Body of pancreas (tissue), 4 donors: Measurements from ENCODE around the gene ASXL1. TPM values are rescaled to one million over a fixed set of nuclear protein-coding genes. Genes with fewer than 3 reads are reported as not detected.

ENCODE experiments used
- ATAC-seq: fragments of 150-250 bp; one replicate; pipeline ENCODE4 v1.9.1; 2016
- DNase-seq, 4 donors: peaks; one replicate each; pipeline ENCODE4 v3.0.0-alpha.2; 2019
- H3K27ac ChIP-seq, 4 donors: fragments of 200-600 bp; sonication (generic); 1 replicate in 3 of 4; 2 replicates in 1 of 4; pipeline versions ENCODE4 v1.5.1 to v1.6.1; 2016 to 2019; ENCODE audit warnings: mild to moderate bottlenecking in 1 of 4, mixed read lengths in 1 of 4, moderate library complexity in 1 of 4
- H3K27me3 ChIP-seq, 2 donors: fragments of 200-600 bp; sonication (generic); one replicate each; pipeline ENCODE4 v1.6.0; 2016; ENCODE audit warnings: mild to moderate bottlenecking in 1 of 2
- H3K36me3 ChIP-seq, 2 donors: fragments of 200-600 bp; sonication (generic); replicated peaks in 1 of 2; 2 replicates each; pipeline ENCODE4 v1.5.1; 2016; ENCODE audit warnings: low read depth in 2 of 2; ENCODE audit not compliant: insufficient read depth in 1 of 2
- H3K4me1 ChIP-seq: fragments of 200-600 bp; sonication (generic); one replicate; pipeline ENCODE4 v1.6.0; 2016
- H3K4me3 ChIP-seq, 2 donors: fragments of 200-600 bp; sonication (generic); 1 replicate in 1 of 2; 2 replicates in 1 of 2; pipeline ENCODE4 v1.5.1; 2016 to 2019
- H3K9me3 ChIP-seq, 3 donors: fragments of 200-600 bp; sonication (generic); 1 replicate in 2 of 3; 2 replicates in 1 of 3; pipeline ENCODE4 v1.5.1; 2016
- POLR2A ChIP-seq, 3 donors: fragments of 450-650 bp; IDR thresholded peaks; one replicate each; pipeline ENCODE4 v1.6.1; 2016; ENCODE audit warnings: antibody characterized with exemption in 3 of 3, mild to moderate bottlenecking in 2 of 3
- WGBS, 2 donors: methylation state at CpG; one replicate each; pipeline ENCODE4 v1.1.5; 2017; 5-methylcytosine and 5-hydroxymethylcytosine counted together
- intact Hi-C: fragments of 100-400 bp; cut with DNase I; formaldehyde crosslinking; loops from one replicate; pipeline ENCODE4 v1.15.1; 2023
- total RNA-seq, 2 donors: library from RNA; depleted of rRNA; stranded (reverse); fragments of >200 nt; gene quantifications; one replicate each; pipeline ENCODE4 v1.1.0, GENCODE V29; 2016
- TF ChIP-seq, protein P1 (sequence below), 7 experiments: fragments of 450-650 bp in 4 of 7; fragments of 200-600 bp in 3 of 7; sonication (generic) in 3 of 7; IDR thresholded peaks; one replicate each; pipeline ENCODE4 v1.5.1; 2016 to 2019; ENCODE audit warnings: antibody characterized with exemption in 7 of 7

The ASXL1 gene
- total RNA-seq, 2 donors from 2014 or later = 57.9 to 102 TPM

DNA sequence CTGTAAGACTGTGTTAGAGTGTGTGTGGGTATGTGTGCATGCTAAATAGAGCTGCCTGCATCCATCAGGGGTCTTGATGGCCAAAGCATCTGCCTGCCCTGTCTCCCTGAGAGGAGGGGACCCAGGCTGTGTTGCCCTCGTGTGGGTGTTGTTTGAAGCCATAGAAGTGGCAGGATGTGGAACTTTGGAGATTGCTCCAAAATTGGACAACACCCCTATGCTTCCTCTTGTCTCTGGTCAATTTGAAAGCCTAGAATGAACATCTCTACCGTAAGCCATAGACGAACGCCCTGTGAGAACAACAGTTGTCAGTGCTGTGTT, 82.6 kb downstream of the ASXL1 start:
- intact Hi-C loops = no loop called here
- WGBS, 2 donors = 93 to 94% methylated on average over 4 of the region's 4 CpGs

DNA sequence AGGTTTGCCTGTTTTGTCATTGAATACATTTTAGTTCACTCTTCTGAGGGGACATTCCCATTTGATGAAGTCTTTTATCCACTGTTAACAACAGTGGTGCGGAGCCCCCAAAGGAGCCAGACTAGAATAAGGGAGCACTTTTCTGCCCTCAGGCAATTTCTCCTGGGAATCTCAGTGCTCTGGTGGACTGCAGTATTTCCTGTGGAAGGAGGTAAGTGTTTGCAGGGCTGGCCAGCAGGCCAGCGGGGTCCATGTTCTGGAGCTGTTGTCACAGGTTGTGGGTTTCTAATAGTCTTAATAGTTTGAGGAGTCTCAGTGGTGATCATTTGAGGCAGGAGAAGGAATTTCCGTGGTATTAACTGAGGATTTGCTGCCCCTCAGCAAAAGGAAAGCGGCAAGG, 83.5 kb downstream of the ASXL1 start:
- peaks cover 4 to 6% of the 10 kb centered on the region in 2 donors for H3K36me3 ChIP-seq
- intact Hi-C loops = no loop called here
- no peaks in the 10 kb centered on the region for H3K27me3 ChIP-seq
- H3K4me1 ChIP-seq = peaks cover 18% of the 10 kb centered on the region
- no peak for ATAC-seq
- no peak overlapping the region for H3K4me3 ChIP-seq
- no peak overlapping the region for H3K27ac ChIP-seq
- no peak for TF ChIP-seq POLR2A (IDR thresholded peaks at IDR 0.05)
- TF ChIP-seq, protein P1, sequence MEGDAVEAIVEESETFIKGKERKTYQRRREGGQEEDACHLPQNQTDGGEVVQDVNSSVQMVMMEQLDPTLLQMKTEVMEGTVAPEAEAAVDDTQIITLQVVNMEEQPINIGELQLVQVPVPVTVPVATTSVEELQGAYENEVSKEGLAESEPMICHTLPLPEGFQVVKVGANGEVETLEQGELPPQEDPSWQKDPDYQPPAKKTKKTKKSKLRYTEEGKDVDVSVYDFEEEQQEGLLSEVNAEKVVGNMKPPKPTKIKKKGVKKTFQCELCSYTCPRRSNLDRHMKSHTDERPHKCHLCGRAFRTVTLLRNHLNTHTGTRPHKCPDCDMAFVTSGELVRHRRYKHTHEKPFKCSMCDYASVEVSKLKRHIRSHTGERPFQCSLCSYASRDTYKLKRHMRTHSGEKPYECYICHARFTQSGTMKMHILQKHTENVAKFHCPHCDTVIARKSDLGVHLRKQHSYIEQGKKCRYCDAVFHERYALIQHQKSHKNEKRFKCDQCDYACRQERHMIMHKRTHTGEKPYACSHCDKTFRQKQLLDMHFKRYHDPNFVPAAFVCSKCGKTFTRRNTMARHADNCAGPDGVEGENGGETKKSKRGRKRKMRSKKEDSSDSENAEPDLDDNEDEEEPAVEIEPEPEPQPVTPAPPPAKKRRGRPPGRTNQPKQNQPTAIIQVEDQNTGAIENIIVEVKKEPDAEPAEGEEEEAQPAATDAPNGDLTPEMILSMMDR (IDR thresholded peaks at IDR 0.05) = no peak
- no peaks in the 10 kb centered on the region for H3K9me3 ChIP-seq
- no peak for DNase-seq
- WGBS, 2 donors = 85 to 97% methylated on average over 4 of the region's 4 CpGs

More for the DNA sequence above, 82.6 kb downstream of the ASXL1 start:
- no peak overlapping the region for H3K4me3 ChIP-seq
- no peak for TF ChIP-seq POLR2A (IDR thresholded peaks at IDR 0.05)
- TF ChIP-seq, protein P1 (IDR thresholded peaks at IDR 0.05) = no peak
- no peak for DNase-seq
- H3K4me1 ChIP-seq = peaks cover 10% of the 10 kb centered on the region
- no peak for ATAC-seq
- peaks cover 4 to 11% of the 10 kb centered on the region in 2 donors for H3K36me3 ChIP-seq
- no peaks in the 10 kb centered on the region for H3K9me3 ChIP-seq
- no peaks in the 10 kb centered on the region for H3K27me3 ChIP-seq
- H3K27ac ChIP-seq = no peak overlapping the region

DNA sequence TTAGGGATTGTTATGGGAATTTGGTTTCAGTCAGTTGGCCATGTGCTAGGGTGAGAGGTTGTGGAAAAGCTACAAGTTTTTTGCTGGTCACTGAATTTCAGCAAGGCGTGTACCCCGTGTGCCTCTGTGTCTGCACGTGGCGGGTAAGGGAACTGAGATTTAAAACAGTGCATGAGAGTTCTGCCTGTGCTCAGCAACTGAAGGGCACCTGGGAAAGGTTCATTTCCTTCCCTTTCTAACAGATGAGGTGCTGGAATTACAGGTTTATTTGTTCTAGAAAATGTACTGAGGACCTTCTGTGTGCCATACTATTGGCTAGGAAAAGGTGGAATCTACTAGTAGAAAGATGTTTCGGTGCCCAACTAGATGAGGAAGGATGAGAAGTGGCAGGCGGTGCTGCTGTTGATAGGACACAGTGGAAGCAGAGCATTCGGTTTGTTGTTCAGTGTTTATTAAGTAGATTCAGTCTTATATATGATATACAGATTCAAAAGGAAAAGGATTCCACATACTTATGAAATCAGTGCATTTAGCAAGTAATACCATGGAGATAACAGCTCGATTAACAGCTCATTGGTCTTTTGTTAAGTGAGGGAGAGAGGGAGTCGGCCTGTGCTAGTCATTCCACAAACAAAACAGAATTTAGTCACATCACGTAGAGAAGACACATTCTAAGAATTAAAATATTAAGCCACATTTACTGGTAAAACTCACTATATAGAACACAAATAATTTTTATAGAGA, 84.7 kb downstream of the ASXL1 start:
- DNase-seq = no peak
- intact Hi-C loops = no loop called here

GRCh38 chr20:32443386-32443974, 85.3 kb downstream of the ASXL1 start:
- Histone ChIP-seq H3K27me3 (no peaks in the 10 kb centered on the region), H3K27ac (no peak overlapping the region), H3K9me3 (no peaks in the 10 kb centered on the region), H3K4me1 (peaks cover 28% of the 10 kb centered on the region), H3K36me3 (peaks cover 2 to 5% of the 10 kb centered on the region in 2 donors), H3K4me3 (no peak overlapping the region)
- intact Hi-C loops = no loop called here
- 84 to 88% methylated on average over 3 of the region's 3 CpGs for WGBS, 2 donors
- ATAC-seq (no peak), DNase-seq (no peak)
- TF ChIP-seq, protein P1 (IDR thresholded peaks at IDR 0.05) = no peak
- TF ChIP-seq POLR2A (IDR thresholded peaks at IDR 0.05) = no peak

More for the DNA sequence above, 84.7 kb downstream of the ASXL1 start:
- Histone ChIP-seq H3K4me1 (peaks cover 24% of the 10 kb centered on the region), H3K27ac (no peak overlapping the region), H3K27me3 (no peaks in the 10 kb centered on the region), H3K36me3 (peaks cover 4 to 6% of the 10 kb centered on the region in 2 donors), H3K9me3 (no peaks in the 10 kb centered on the region), H3K4me3 (no peak overlapping the region)
- 70 to 77% methylated on average over 10 of the region's 10 CpGs for WGBS, 2 donors
- TF ChIP-seq, protein P1 (IDR thresholded peaks at IDR 0.05) = no peak
- TF ChIP-seq POLR2A (IDR thresholded peaks at IDR 0.05) = no peak
- ATAC-seq = no peak
